HCT116 (cell line): ENCODE measurements around the gene DHRS13.

ENCODE experiments used
- CTCF ChIP-seq, 3 experiments: fragments of 200-600 bp in 1 of 3; sonication (generic) in 1 of 3; IDR thresholded peaks in 2 of 3; conservative IDR thresholded peaks in 1 of 3; 2 replicates each; pipeline ENCODE4 v1.5.1; 2012 to 2017; ENCODE audit warnings: low read depth in 2 of 3, low read length in 2 of 3, antibody characterized with exemption in 1 of 3, borderline replicate concordance in 1 of 3, control low read depth in 1 of 3, mild to moderate bottlenecking in 1 of 3, mixed read lengths in 1 of 3, mixed run types in 1 of 3, moderate library complexity in 1 of 3; ENCODE audit not compliant: insufficient read depth in 1 of 3
- EZH2 ChIP-seq: fragments of 200-600 bp; sonication (generic); IDR thresholded peaks from 2 replicates; pipeline ENCODE4 v1.6.1; 2017; ENCODE audit warnings: antibody characterized with exemption, mixed run types
- FOSL1 ChIP-seq: IDR thresholded peaks from 2 replicates; pipeline ENCODE4 v1.6.1; 2012; ENCODE audit warnings: low read depth
- POLR2A ChIP-seq: IDR thresholded peaks from 2 replicates; pipeline ENCODE4 v1.7.0; 2011; ENCODE audit warnings: borderline replicate concordance; ENCODE audit not compliant: insufficient read depth, insufficient read length; ENCODE audit errors: extremely low read depth
- REST ChIP-seq: IDR thresholded peaks from 2 replicates; pipeline ENCODE4 v1.6.1; 2012; ENCODE audit warnings: low read depth

- peak; percentile 71 to 87 (median 76) for TF ChIP-seq CTCF (IDR thresholded peaks at IDR 0.05 in 2 of 3, conservative IDR thresholded peaks at IDR 0.05 in 1 of 3; ENCODE audit: borderline replicate concordance in 1 of 3, insufficient read depth in 1 of 3, low read depth in 2 of 3, low read length in 2 of 3)
- no peak for TF ChIP-seq REST
- TF ChIP-seq POLR2A: no peak
- TF ChIP-seq EZH2: no peak
- no peak for TF ChIP-seq FOSL1
Observed at GRCh38 chr17:28878981-28879380, 23.9 kb downstream of the DHRS13 start.
